ENCODE measurements around the gene SLC25A13.
"Not testable (repeated sequence)": the region's sequence is repeated elsewhere in the genome, so short reads cannot be mapped to it uniquely, and the experiment has no call there.

SLC25A13 gene

DNA sequence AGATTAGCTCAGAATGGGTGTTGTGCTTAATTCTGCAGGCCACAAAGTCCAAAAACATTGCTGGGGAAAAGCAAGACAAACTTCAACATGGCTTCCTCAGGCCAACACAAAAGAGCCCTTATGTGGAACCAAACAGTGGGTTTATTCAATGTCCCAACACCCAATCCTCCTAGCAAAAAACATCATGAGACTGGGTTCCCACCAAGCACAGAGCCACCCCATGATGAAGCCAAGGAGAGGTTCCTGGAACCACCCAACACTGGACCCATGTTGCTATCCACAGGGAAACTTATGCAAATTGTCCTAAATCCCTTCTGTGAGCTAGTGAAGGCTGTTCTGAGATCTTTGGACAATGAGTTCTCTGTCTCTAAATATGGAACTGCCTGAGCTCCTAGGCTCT lies 24.0 kb downstream of the SLC25A13 start:
- no peak overlapping the region for H3K4me3 Mint-ChIP-seq
- peaks cover 20% of the 10 kb centered on the region for H3K4me1 Mint-ChIP-seq
- ATAC-seq (no peak), DNase-seq (no peak)
- no peaks in the 10 kb centered on the region for H3K27me3 Mint-ChIP-seq
- H3K27ac Mint-ChIP-seq = no peak overlapping the region
- H3K36me3 Mint-ChIP-seq (ENCODE audit: low read depth) = peaks cover 16% of the 10 kb centered on the region
- peaks cover under 1% of the 10 kb centered on the region for H3K9me3 Mint-ChIP-seq

DNA sequence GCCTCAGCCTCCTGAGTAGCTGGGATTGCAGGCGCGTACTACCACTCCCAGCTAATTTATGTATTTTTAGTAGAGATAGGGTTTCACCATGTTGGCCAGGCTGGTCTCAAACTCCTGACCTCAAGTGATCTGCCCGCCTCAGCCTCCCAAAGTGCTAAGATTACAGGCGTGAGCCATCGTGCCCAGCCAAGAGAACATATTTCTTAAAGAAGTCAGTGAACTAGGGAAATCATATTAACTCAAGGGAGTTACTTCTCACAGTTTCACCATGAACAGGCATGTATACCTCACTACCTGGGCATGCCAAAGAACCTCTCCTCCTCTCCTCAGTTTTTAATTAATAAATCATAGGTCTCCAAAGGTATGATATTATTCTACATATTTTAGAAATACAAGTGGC lies 24.5 kb downstream of the SLC25A13 start:
- not testable (repeated sequence) for H3K4me3 Mint-ChIP-seq, H3K27me3 Mint-ChIP-seq, H3K9me3 Mint-ChIP-seq, H3K27ac Mint-ChIP-seq, DNase-seq, ATAC-seq
- peaks cover 20% of the 10 kb centered on the region for H3K36me3 Mint-ChIP-seq (ENCODE audit: low read depth)
- H3K4me1 Mint-ChIP-seq = peaks cover 16% of the 10 kb centered on the region

DNA sequence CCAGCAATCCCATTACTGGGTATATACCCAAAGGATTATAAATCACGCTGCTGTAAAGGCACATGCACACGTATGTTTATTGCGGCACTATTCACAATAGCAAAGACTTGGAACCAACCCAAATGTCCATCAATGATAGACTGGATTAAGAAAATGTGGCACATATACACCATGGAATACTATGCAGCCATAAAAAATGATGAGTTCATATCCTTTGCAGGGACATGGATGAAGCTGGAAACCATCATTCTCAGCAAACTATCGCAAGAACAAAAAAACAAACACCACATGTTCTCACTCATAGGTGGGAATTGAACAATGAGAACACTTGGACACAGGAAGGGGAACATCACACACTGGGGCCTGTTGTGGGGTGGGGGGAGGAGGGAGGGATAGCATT lies 28.0 kb downstream of the SLC25A13 start:
- ATAC-seq, H3K4me3 Mint-ChIP-seq, DNase-seq, H3K27ac Mint-ChIP-seq, H3K27me3 Mint-ChIP-seq: not testable (repeated sequence)
- Mint-ChIP-seq H3K9me3 (peaks cover 13% of the 10 kb centered on the region), H3K36me3 (ENCODE audit: low read depth) (peaks cover 35% of the 10 kb centered on the region), H3K4me1 (peaks cover 20% of the 10 kb centered on the region)

DNA sequence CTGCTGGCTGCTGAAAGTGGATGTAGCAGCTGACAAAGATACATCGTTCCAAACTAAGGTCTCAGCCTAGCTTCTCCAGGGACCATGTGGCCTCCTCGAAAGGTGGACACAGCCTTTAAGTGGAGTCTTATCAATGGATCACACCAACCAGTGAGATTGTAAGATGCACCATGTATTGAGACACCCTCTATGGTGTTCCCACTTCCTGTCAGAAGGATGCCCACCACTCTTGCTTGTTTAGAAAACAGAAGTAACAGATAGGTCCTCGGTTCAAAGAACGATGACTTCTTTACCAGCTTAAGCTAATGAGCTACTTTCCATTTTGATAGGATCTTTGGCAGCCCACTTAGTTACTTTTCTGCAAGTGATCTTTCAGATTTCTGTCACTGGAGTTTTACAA lies 34.3 kb downstream of the SLC25A13 start:
- Mint-ChIP-seq H3K4me3 (no peak overlapping the region), H3K9me3 (peaks cover 18% of the 10 kb centered on the region), H3K4me1 (peaks cover 58% of the 10 kb centered on the region), H3K27ac (no peak overlapping the region), H3K27me3 (no peaks in the 10 kb centered on the region), H3K36me3 (ENCODE audit: low read depth) (peaks cover 38% of the 10 kb centered on the region)
- DNase-seq (no peak), ATAC-seq (no peak)

DNA sequence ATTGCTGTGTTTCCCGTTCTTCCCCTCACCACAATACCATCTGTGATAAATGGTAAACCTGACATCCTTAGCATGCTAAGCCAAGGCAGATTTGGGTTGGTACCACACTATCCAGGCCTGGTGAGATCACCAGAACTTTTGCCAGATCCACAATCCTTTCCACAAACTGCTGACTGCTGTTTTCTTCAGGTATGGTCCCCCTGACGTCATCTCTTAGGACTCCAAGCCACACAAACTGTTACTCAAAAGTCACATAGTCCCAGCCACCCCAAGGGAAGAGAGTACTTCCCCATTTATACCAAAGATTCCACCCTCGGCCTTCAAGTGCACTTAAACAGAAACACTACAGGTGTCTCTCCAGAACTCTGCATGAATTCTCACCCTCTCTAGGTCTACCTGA lies 34.8 kb downstream of the SLC25A13 start:
- Mint-ChIP-seq H3K27ac (no peak overlapping the region), H3K4me3 (no peak overlapping the region), H3K4me1 (peaks cover 55% of the 10 kb centered on the region), H3K36me3 (ENCODE audit: low read depth) (peaks cover 36% of the 10 kb centered on the region), H3K27me3 (no peaks in the 10 kb centered on the region), H3K9me3 (peaks cover 18% of the 10 kb centered on the region)
- ATAC-seq (no peak), DNase-seq (no peak)

DNA sequence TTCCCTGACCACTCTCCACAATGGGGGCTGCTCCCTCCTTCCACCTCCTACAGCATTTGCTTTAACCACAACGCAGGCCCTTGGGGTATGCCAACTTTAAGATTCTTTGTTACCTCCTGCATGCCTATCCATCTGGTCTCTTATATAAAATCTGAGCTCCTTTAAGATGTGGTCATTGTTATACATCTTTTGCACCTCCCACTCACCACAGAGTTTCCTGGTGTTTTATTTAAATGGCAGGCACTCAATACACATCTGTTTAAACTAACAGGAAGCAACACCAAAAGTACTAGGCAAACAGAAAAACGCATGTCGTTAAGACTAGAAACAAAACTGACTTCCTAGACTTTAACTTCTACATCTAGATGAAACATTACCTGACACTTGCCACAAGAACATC lies 36.3 kb downstream of the SLC25A13 start:
- peak; percentile 67 for ATAC-seq
- Mint-ChIP-seq H3K4me1 (peaks cover 52% of the 10 kb centered on the region), H3K27me3 (no peaks in the 10 kb centered on the region), H3K4me3 (peak overlapping the region; percentile 57), H3K27ac (peak overlapping the region; percentile 85), H3K9me3 (peaks cover 18% of the 10 kb centered on the region), H3K36me3 (ENCODE audit: low read depth) (peaks cover 36% of the 10 kb centered on the region)
- no peak for DNase-seq

DNA sequence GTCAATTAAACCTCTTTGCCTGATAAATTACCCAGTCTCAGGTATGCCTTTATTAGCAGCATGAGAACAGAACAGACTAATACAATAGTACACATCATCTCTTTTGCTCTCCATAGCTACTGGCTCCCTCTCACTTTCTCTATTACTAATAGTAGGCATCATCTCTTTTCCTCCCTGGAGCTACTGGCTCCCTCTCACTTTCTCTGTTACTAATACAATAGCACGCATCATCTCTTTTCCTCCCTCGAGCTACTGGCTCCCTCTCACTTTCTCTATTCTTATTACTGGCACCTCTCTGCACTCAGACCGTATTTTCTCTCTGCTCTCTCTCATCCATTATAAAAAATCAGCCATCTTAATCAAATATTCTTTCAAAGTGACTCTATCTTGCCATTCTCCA lies 37.1 kb downstream of the SLC25A13 start:
- ATAC-seq = peak; percentile 89
- H3K27ac Mint-ChIP-seq = peak overlapping the region; percentile 85
- peaks cover 46% of the 10 kb centered on the region for H3K4me1 Mint-ChIP-seq
- H3K9me3 Mint-ChIP-seq = peaks cover 12% of the 10 kb centered on the region
- H3K4me3 Mint-ChIP-seq = peak overlapping the region; percentile 57
- no peaks in the 10 kb centered on the region for H3K27me3 Mint-ChIP-seq
- H3K36me3 Mint-ChIP-seq (ENCODE audit: low read depth) = peaks cover 32% of the 10 kb centered on the region
- DNase-seq = no peak

DNA sequence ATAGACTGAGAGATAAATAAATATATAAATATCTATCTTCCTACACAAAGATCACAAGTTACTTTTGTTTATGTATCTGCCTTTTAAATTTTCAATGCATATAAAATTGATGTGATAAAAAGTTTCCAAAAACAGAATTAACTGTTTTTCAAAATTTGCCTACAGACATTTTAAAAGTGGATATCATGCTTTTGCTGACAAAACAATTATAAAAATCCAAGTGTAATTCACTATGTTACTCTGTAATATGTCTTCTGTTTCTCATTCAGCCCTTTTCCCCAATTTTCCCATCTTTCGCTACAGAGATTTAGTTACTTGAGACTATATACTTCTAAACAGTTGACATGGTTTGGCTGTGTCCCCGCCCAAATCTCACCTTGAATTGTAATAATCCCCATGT lies 37.7 kb downstream of the SLC25A13 start:
- peaks cover 8% of the 10 kb centered on the region for H3K9me3 Mint-ChIP-seq
- peaks cover 42% of the 10 kb centered on the region for H3K4me1 Mint-ChIP-seq
- H3K36me3 Mint-ChIP-seq (ENCODE audit: low read depth) = peaks cover 32% of the 10 kb centered on the region
- no peaks in the 10 kb centered on the region for H3K27me3 Mint-ChIP-seq
- no peak overlapping the region for H3K27ac Mint-ChIP-seq
- DNase-seq = no peak
- ATAC-seq = no peak
- H3K4me3 Mint-ChIP-seq = no peak overlapping the region

DNA sequence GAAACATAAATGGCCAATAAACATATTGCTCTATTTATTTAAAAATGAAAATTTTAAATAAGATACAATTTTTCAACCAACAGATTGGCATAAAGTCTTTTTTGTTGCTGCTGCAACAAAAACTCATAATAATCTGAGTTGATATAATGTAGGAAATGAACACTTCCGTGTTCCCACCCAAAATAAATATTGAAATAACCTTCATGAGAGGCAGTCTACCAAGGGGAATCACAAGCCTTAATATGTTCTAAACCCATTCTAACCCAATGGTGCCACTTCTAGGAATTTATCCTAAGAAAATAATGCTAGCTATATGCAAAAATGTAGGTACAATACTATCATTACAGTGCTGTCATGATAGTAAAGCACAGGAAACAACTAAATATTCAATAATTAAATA lies 39.1 kb downstream of the SLC25A13 start:
- Mint-ChIP-seq H3K27ac (no peak overlapping the region), H3K27me3 (no peaks in the 10 kb centered on the region), H3K4me1 (peaks cover 39% of the 10 kb centered on the region), H3K9me3 (peaks cover 8% of the 10 kb centered on the region), H3K36me3 (ENCODE audit: low read depth) (peaks cover 31% of the 10 kb centered on the region), H3K4me3 (no peak overlapping the region)
- DNase-seq (no peak), ATAC-seq (no peak)

DNA sequence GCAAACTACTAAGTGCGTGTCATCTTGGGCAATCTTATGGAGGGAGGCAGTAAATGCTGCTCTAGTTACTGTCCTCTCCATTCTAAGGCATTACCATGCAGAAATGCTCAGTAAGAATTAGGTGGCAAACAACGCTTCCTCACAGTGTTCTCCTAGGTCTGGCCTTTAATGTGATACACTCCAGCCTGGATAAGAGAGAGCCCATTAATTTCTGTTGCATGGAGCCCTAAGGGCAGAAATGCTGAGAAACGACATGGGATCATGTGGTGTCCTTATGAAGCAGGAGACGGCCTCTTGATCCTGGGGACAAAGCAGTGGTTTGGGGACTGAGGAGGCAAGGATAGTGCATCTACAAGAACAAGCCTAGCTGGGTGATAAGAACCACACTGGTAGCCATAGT lies 44.0 kb downstream of the SLC25A13 start:
- Mint-ChIP-seq H3K27me3 (no peaks in the 10 kb centered on the region), H3K36me3 (ENCODE audit: low read depth) (peaks cover 32% of the 10 kb centered on the region), H3K4me3 (no peak overlapping the region), H3K27ac (no peak overlapping the region), H3K9me3 (no peaks in the 10 kb centered on the region), H3K4me1 (peaks cover 8% of the 10 kb centered on the region)
- DNase-seq (no peak), ATAC-seq (no peak)

DNA sequence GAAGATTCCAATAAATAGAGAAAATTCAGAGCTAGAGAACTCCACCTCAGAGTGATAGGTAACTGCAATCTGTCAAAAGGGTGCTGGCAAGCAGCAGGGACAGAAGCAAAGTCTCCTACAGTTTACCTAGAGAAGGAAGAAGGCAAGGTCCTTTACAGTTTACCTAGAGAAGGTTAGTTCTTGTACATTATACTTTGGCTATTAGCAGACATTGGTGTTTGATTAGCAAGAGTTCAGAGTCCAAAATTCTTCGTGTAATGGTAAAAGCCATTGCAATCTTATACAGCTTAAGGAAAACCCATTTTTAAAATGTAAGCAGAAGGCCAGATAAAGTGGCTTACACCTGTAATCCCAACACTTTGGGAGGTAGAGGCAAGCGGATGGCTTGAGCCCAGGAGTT lies 45.9 kb downstream of the SLC25A13 start:
- no peaks in the 10 kb centered on the region for H3K27me3 Mint-ChIP-seq
- ATAC-seq = no peak
- H3K4me3 Mint-ChIP-seq = no peak overlapping the region
- peaks cover 30% of the 10 kb centered on the region for H3K36me3 Mint-ChIP-seq (ENCODE audit: low read depth)
- H3K4me1 Mint-ChIP-seq = peaks cover 8% of the 10 kb centered on the region
- no peaks in the 10 kb centered on the region for H3K9me3 Mint-ChIP-seq
- no peak overlapping the region for H3K27ac Mint-ChIP-seq
- DNase-seq = no peak

DNA sequence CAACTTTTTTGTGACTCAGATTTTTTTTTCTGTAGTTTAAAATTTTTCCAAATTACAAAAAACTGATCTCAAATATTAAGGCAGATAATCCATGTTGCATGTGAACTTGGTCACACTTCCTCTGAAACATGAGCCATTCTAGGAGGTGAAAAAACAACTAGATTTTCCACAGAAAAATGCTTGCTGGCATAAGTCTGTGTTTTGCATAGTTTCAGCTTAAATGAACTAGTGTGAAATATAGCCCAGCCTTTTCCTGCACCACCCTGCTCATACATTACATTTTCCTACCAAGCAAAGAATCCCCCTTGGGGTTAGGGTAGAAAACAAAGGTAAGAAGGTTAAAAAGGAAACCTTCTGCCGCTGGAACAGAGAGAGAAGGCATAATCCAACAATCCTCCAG lies 48.2 kb downstream of the SLC25A13 start:
- no peak for ATAC-seq
- Mint-ChIP-seq H3K36me3 (ENCODE audit: low read depth) (peaks cover 31% of the 10 kb centered on the region), H3K4me1 (peaks cover 4% of the 10 kb centered on the region), H3K9me3 (no peaks in the 10 kb centered on the region), H3K27ac (no peak overlapping the region), H3K4me3 (no peak overlapping the region), H3K27me3 (no peaks in the 10 kb centered on the region)
- DNase-seq = no peak

DNA sequence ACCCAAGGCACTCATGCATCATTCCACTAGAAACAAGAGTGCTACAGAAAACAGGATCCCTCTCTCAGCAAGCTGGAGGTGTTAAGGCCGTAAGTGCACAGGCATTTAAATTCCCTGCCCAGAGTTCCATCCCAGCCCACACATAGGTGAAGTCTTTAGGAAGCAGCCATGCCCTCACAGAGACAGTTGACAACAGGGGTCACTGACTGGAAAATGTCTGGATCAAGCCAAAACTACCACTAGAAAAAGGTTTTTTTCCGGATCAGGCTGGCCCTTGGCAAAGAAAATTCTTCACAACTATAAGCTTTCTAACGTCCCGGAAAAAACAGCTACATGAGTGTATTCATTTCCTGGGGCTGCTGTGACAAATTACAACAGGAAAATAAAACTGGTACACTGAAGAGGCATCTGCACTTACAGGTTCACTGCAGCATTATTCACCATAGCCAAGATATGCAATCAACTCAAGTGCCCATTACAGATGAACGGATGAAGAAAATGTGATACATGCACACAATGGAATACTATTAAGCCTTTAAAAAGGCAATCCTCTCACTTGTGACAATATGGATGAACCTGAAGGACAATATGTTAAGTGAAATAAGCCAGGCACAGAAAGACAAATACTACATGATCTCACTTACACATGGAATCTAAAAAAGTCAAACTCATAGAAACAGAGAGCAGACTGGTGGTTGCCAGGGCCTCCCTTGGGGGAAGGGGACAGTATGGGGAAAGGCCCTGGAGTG lies 52.5 kb downstream of the SLC25A13 start:
- ATAC-seq (no peak), DNase-seq (no peak)
- no peak overlapping the region for H3K27ac Mint-ChIP-seq
- H3K4me3 Mint-ChIP-seq = no peak overlapping the region
- no peaks in the 10 kb centered on the region for H3K27me3 Mint-ChIP-seq
- peaks cover 4% of the 10 kb centered on the region for H3K4me1 Mint-ChIP-seq
- no peaks in the 10 kb centered on the region for H3K9me3 Mint-ChIP-seq
- H3K36me3 Mint-ChIP-seq (ENCODE audit: low read depth) = peaks cover 23% of the 10 kb centered on the region

DNA sequence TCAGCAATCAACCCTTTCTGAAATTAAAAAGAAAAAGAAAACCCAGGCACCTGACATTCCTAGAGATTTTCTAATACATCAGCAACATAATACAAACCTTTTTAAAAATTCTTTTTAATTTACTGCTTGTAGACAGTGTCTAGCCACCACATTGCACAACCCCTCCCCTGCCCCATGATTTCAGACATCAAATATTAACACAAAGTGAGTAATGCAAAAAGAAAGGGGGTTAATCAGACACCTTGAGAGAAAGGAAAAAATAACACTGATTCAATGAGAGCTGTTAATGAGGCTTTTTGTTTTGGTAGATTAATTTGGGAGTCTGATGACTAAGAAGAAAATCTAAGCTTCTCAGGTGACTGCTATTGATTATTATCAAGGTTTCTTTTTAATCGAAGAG lies 55.3 kb downstream of the SLC25A13 start:
- Mint-ChIP-seq H3K36me3 (ENCODE audit: low read depth) (peaks cover 29% of the 10 kb centered on the region), H3K27ac (no peak overlapping the region), H3K4me3 (no peak overlapping the region), H3K4me1 (peaks cover 3% of the 10 kb centered on the region), H3K27me3 (no peaks in the 10 kb centered on the region), H3K9me3 (no peaks in the 10 kb centered on the region)
- ATAC-seq (no peak), DNase-seq (no peak)

DNA sequence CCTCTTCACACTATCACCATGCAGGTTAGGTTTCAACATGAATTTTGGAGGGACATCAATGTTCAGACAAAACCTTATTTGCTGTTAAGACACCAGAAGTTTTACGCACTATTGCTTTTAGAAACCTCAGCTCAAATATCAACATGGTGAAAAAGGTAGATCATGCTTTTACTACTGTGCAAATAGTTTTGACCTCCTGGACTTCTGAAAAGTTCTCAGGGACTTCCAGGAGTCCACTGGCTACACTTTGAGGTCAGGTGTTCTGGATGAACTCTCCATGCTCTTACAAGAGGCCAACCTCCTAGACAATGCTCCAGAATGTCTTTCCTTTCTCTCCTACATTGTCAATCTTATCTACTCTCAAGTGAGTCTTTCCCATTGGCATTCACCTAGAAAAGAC lies 55.9 kb downstream of the SLC25A13 start:
- no peak for DNase-seq
- no peak overlapping the region for H3K27ac Mint-ChIP-seq
- no peak overlapping the region for H3K4me3 Mint-ChIP-seq
- no peak for ATAC-seq
- H3K36me3 Mint-ChIP-seq (ENCODE audit: low read depth) = peaks cover 29% of the 10 kb centered on the region
- H3K9me3 Mint-ChIP-seq = no peaks in the 10 kb centered on the region
- no peaks in the 10 kb centered on the region for H3K27me3 Mint-ChIP-seq
- H3K4me1 Mint-ChIP-seq = peaks cover 3% of the 10 kb centered on the region

DNA sequence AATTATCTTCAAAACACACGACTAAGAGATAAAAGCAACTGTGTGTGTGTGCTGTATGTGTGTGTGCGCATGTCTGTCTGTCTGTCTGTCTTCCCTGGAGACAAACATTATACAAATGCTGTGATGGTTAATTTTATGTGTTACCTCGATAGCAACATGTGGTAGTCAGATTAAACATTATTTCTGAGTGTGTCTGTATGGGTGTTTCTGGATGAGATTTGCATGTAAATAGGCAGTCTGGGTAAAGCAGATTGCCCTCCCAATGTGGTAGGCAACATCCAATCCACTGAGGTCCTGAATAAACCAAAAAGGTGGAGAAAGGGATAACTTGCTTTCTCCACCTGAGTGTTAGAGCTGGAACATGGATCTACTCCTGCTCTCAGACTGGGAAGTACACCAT lies 67.9 kb downstream of the SLC25A13 start:
- Mint-ChIP-seq H3K36me3 (ENCODE audit: low read depth) (peaks cover 34% of the 10 kb centered on the region), H3K27me3 (no peaks in the 10 kb centered on the region), H3K4me1 (peaks cover 13% of the 10 kb centered on the region), H3K27ac (no peak overlapping the region), H3K9me3 (peaks cover 32% of the 10 kb centered on the region), H3K4me3 (no peak overlapping the region)
- DNase-seq (no peak), ATAC-seq (no peak)
